Activated CD4-positive, alpha-beta T cell treated with anti-CD3 and anti-CD28 coated beads, Interleukin-2, amount 10 ng/mL, durations not matched to agents 24 days and 14 days (primary cell): ENCODE measurements around the gene PNMA8B. TPM values are rescaled to one million over a fixed set of nuclear protein-coding genes. Genes with fewer than 3 reads are reported as not detected.
"Not testable (repeated sequence)": the region's sequence is repeated elsewhere in the genome, so short reads cannot be mapped to it uniquely, and the experiment has no call there.

Experiments used
- DNase-seq: peaks from one replicate; pipeline ENCODE4 v3.0.0; 2022
- H3K27ac Mint-ChIP-seq: one replicate; pipeline ENCODE4 v1.8.0; 2022; ENCODE audit warnings: mild to moderate bottlenecking, mixed read lengths
- H3K27me3 Mint-ChIP-seq: one replicate; pipeline ENCODE4 v1.8.0; 2022; ENCODE audit warnings: mixed read lengths
- H3K36me3 Mint-ChIP-seq: one replicate; pipeline ENCODE4 v1.8.0; 2022; ENCODE audit warnings: low read depth, mild to moderate bottlenecking, mixed read lengths
- H3K4me1 Mint-ChIP-seq: one replicate; pipeline ENCODE4 v1.8.0; 2021; ENCODE audit warnings: mixed read lengths
- H3K4me3 Mint-ChIP-seq: one replicate; pipeline ENCODE4 v1.8.0; 2022; ENCODE audit warnings: mild to moderate bottlenecking, moderate library complexity, mixed read lengths
- H3K9me3 Mint-ChIP-seq: one replicate; pipeline ENCODE4 v1.8.0; 2021; ENCODE audit warnings: mixed read lengths
- intact Hi-C: fragments of 100-400 bp; cut with micrococcal nuclease; formaldehyde crosslinking; loops from one replicate; pipeline ENCODE4 v1.15.1; 2023
- total RNA-seq: library from RNA; stranded (reverse); gene quantifications from 2 replicates; pipeline ENCODE4 v1.2.3, GENCODE V29; 2022

The PNMA8B gene
- total RNA-seq, 1 donor from 2014 or later = not detected

- intact Hi-C loops = no loop called here
- no peak for DNase-seq
- no peaks in the 10 kb centered on the region for H3K27me3 Mint-ChIP-seq
- H3K36me3 Mint-ChIP-seq = peaks cover 12% of the 10 kb centered on the region
- H3K27ac Mint-ChIP-seq = peak overlapping the region; percentile 28
- no peak overlapping the region for H3K4me3 Mint-ChIP-seq
- H3K9me3 Mint-ChIP-seq = peaks cover 9% of the 10 kb centered on the region
- peaks cover 44% of the 10 kb centered on the region for H3K4me1 Mint-ChIP-seq
These were observed 28.6 kb upstream of the PNMA8B start for GRCh38 chr19:46524308-46524707.

GRCh38 chr19:46522988-46523387 is 27.3 kb upstream of the PNMA8B start:
- H3K9me3 Mint-ChIP-seq, H3K27me3 Mint-ChIP-seq, intact Hi-C loops: not testable (repeated sequence)
- DNase-seq = peak; percentile 86
- H3K4me1 Mint-ChIP-seq = peaks cover 38% of the 10 kb centered on the region
- H3K27ac Mint-ChIP-seq = peak overlapping the region; percentile 87
- peaks cover 12% of the 10 kb centered on the region for H3K36me3 Mint-ChIP-seq
- peak overlapping the region; percentile 67 for H3K4me3 Mint-ChIP-seq

- H3K4me3 Mint-ChIP-seq = no peak overlapping the region
- DNase-seq = no peak
- peaks cover 40% of the 10 kb centered on the region for H3K4me1 Mint-ChIP-seq
- no peaks in the 10 kb centered on the region for H3K27me3 Mint-ChIP-seq
- peaks cover 9% of the 10 kb centered on the region for H3K9me3 Mint-ChIP-seq
- no peak overlapping the region for H3K27ac Mint-ChIP-seq
- peaks cover 12% of the 10 kb centered on the region for H3K36me3 Mint-ChIP-seq
- intact Hi-C loops = no loop called here
These were observed 25.7 kb upstream of the PNMA8B start for GRCh38 chr19:46521241-46521868.

DNA sequence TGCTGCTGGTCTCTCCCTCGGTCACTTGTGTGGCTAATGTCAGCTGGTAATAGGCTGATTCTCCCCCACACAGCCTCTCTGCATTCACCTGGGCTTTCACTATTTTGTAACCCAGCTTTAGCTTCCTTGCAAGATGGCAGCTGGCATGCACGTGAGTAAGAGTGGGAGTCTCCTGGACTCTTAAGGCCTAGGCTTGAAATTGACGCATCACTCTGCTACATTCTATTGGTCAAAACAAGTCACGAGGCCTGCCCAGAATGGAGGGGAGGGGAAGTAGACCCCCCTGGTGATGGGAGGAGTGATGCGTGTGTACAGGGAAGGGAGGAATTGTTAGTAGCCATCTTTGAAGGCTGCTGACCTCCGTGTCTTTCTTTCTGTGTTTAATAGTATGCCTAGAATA is 24.9 kb upstream of the PNMA8B start:
- intact Hi-C loops = no loop called here
- DNase-seq = no peak
- peaks cover 47% of the 10 kb centered on the region for H3K4me1 Mint-ChIP-seq

DNA sequence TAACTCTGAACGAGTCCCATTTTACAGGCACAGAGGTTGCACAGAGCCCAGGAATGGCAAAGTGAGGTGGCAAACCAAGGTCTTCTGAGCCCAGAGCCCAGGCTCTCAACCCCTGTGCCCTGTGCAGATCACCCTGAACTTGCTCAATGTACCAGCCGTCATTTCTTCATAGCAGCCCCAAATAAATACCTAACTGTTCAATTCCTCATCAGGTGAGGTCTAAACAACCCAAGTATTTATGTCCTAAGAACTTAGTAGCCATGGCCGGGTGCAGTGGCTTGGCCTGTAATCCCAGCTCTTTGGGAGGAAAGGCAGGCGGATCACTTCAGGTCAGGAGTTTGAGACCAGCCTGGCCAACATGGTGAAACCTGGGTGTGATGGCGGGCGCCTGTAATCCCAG is 21.8 kb upstream of the PNMA8B start:
- Mint-ChIP-seq H3K9me3 (no peaks in the 10 kb centered on the region), H3K27me3 (peaks cover 14% of the 10 kb centered on the region), H3K36me3 (peaks cover 4% of the 10 kb centered on the region), H3K4me1 (peaks cover 40% of the 10 kb centered on the region), H3K4me3 (no peak overlapping the region), H3K27ac (no peak overlapping the region)
- intact Hi-C loops = no loop called here
- DNase-seq = no peak

More for the DNA sequence above, 24.9 kb upstream of the PNMA8B start:
- Mint-ChIP-seq H3K27ac (no peak overlapping the region), H3K27me3 (peaks cover 3% of the 10 kb centered on the region), H3K9me3 (peaks cover 7% of the 10 kb centered on the region), H3K36me3 (peaks cover 10% of the 10 kb centered on the region), H3K4me3 (no peak overlapping the region)

- Mint-ChIP-seq H3K27me3 (peaks cover 24% of the 10 kb centered on the region), H3K4me3 (no peak overlapping the region), H3K36me3 (peaks cover 2% of the 10 kb centered on the region), H3K9me3 (no peaks in the 10 kb centered on the region), H3K4me1 (peaks cover 33% of the 10 kb centered on the region), H3K27ac (peak overlapping the region; percentile 28)
- intact Hi-C loops = loop anchor here (1.0 kb wide), 1 partner anchor 26 kb away; no protein-coding TSS in a partner anchor
- DNase-seq = peak; percentile 76
These were observed 20.2 kb upstream of the PNMA8B start for GRCh38 chr19:46515879-46516350.

GRCh38 chr19:46515290-46515609 is 19.6 kb upstream of the PNMA8B start:
- DNase-seq = no peak
- intact Hi-C loops = no loop called here
- Mint-ChIP-seq H3K9me3 (no peaks in the 10 kb centered on the region), H3K36me3 (peaks cover 2% of the 10 kb centered on the region), H3K4me1 (peaks cover 28% of the 10 kb centered on the region), H3K27ac (no peak overlapping the region), H3K4me3 (no peak overlapping the region), H3K27me3 (peaks cover 25% of the 10 kb centered on the region)

GRCh38 chr19:46514589-46515289 is 19.1 kb upstream of the PNMA8B start:
- intact Hi-C loops = loop anchor here (5.0 kb wide), 1 partner anchor 232 kb away; no protein-coding TSS in a partner anchor
- Mint-ChIP-seq H3K4me1 (peaks cover 24% of the 10 kb centered on the region), H3K9me3 (no peaks in the 10 kb centered on the region), H3K27ac (no peak overlapping the region), H3K4me3 (no peak overlapping the region), H3K36me3 (peaks cover 2% of the 10 kb centered on the region), H3K27me3 (peaks cover 25% of the 10 kb centered on the region)
- DNase-seq = no peak

DNA sequence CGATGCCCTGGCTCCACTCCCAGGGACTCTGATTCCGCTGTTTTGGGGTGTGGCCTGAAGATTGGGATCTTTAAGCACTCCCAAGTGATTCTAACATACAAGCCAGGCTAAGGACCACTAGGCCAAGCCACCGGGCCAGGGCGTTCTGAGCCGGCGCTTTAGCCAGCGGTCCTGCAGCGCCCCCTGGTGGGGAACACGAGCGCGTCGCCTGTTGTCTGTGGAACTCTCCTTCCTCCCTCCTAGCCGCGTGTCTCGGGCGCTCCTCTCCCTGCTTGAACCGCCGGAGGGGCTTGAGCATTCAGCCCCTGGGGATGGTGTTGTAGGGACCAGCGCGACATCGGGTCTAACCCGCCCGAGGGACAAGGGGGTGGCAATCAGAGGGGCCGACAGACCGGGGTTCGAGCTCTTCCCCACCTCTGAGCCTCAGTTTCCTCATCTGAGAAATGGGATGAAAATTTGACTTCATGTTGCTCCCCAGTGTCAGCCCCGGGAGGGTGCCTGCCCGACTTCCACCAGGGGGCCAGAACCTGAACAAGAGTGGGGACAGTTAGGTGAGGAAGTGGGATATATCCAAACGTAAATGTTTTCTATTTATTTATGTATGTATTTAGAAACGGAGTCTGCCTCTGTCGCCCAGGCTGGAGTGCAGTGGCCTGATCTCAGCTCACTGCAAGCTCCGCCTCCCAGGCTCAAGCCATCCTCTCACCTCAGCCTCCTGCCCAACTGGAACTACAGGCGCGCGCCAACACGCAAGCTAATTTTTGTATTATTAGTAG is 18.0 kb upstream of the PNMA8B start:
- H3K27me3 Mint-ChIP-seq = peaks cover 26% of the 10 kb centered on the region
- H3K9me3 Mint-ChIP-seq = no peaks in the 10 kb centered on the region
- intact Hi-C loops = loop anchor here (1.0 to 5.0 kb wide), 3 partner anchors 111 to 231 kb away; no protein-coding TSS in a partner anchor
- H3K27ac Mint-ChIP-seq = no peak overlapping the region
- no peak overlapping the region for H3K4me3 Mint-ChIP-seq
- DNase-seq = peak; percentile 94
- peaks cover 2% of the 10 kb centered on the region for H3K36me3 Mint-ChIP-seq
- peaks cover 22% of the 10 kb centered on the region for H3K4me1 Mint-ChIP-seq

DNA sequence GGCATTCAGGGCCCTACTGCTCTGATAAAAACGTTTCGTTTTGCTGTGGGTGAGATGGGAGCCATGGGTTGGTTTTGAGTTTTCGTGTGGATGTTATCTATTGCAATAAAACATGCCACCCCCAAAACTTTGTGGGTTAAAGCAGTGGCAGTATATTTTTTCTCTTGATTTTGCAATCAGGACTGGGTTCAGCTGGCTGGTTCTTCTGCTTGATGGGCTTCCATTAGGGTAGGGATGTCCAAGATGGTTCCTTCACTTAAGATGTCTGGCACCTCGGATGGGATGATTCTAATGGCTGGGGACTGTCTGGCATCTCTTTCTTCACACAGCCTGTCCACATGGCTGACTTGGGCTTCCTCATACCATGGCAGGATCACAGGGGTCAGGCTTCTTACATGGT is 15.6 kb upstream of the PNMA8B start:
- Mint-ChIP-seq H3K27ac (no peak overlapping the region), H3K4me3 (no peak overlapping the region), H3K27me3 (peaks cover 33% of the 10 kb centered on the region), H3K36me3 (peaks cover 2% of the 10 kb centered on the region), H3K4me1 (peaks cover 20% of the 10 kb centered on the region), H3K9me3 (no peaks in the 10 kb centered on the region)
- no peak for DNase-seq
- intact Hi-C loops = loop anchor here (5.0 kb wide), 1 partner anchor 229 kb away; no protein-coding TSS in a partner anchor

DNA sequence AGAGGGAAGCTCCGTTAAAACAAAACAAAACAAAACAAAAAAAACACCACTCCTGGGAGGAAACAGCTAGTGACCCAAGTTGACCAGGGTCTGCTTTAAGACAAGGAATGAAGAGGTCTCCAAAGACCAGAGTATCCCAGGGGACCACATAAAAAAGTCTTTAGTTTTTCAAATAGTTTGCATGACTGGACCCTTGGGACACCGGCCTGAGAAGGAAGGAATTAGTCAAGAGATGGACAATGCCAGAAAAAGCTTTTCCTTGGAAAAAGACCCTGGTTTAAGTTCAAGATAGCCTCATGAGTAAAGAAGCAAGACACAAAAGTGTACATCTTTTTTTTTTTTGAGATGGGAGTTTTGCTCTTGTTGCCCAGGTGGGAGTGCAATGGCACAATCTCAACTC is 12.5 kb upstream of the PNMA8B start:
- no peaks in the 10 kb centered on the region for H3K9me3 Mint-ChIP-seq
- no peak for DNase-seq
- H3K4me1 Mint-ChIP-seq = no peaks in the 10 kb centered on the region
- no peak overlapping the region for H3K4me3 Mint-ChIP-seq
- H3K27ac Mint-ChIP-seq = no peak overlapping the region
- intact Hi-C loops = no loop called here
- H3K27me3 Mint-ChIP-seq = peaks cover 30% of the 10 kb centered on the region
- no peaks in the 10 kb centered on the region for H3K36me3 Mint-ChIP-seq

GRCh38 chr19:46503848-46504453 is 8.3 kb upstream of the PNMA8B start:
- Mint-ChIP-seq H3K36me3 (no peaks in the 10 kb centered on the region), H3K9me3 (no peaks in the 10 kb centered on the region), H3K27me3 (peaks cover 35% of the 10 kb centered on the region), H3K4me3 (no peak overlapping the region), H3K4me1 (no peaks in the 10 kb centered on the region), H3K27ac (no peak overlapping the region)
- intact Hi-C loops = no loop called here
- no peak for DNase-seq

DNA sequence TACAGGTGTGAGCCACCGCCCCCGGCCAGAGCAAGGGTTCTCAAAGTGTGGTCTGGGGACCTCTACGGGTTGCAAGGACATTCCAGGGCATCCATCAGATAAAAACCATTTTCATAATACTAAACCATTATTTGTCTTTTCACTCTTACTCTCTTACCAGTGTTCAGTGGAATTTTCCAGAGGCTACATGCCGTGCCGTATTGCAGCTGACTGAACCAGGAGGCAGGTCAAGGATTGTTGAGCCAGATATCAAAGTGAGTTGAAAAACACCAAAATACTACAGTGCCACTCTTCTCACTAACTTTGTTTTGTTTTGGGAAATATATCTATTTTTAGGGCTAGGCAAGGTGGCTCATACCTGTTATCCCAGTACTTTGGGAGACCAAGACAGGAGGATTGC is 7.2 kb upstream of the PNMA8B start:
- Mint-ChIP-seq H3K4me3 (no peak overlapping the region), H3K4me1 (no peaks in the 10 kb centered on the region), H3K36me3 (no peaks in the 10 kb centered on the region), H3K9me3 (no peaks in the 10 kb centered on the region), H3K27ac (no peak overlapping the region), H3K27me3 (peaks cover 35% of the 10 kb centered on the region)
- intact Hi-C loops = no loop called here
- DNase-seq = no peak
